Omental fat pad (tissue), 4 donors: ENCODE measurements around the gene PIGQ. TPM values are rescaled to one million over a fixed set of nuclear protein-coding genes. Genes with fewer than 3 reads are reported as not detected.

Source experiments
- ATAC-seq: fragments of 150-250 bp; one replicate; pipeline ENCODE4 v1.9.1; 2016; ENCODE audit warnings: mild to moderate bottlenecking, moderate library complexity; ENCODE audit not compliant: low FRiP score
- DNase-seq: peaks from one replicate; pipeline ENCODE4 v3.0.0-alpha.2; 2019; ENCODE audit warnings: low spot score
- total RNA-seq, 4 donors: library from RNA; depleted of rRNA; stranded (reverse); fragments of >200 nt; gene quantifications; one replicate each; pipeline ENCODE4 v1.1.0, GENCODE V29; 2016
- TF ChIP-seq, protein P1 (sequence below), 3 donors: fragments of 450-650 bp; IDR thresholded peaks; one replicate each; pipeline ENCODE4 v1.5.1; 2016 to 2017; ENCODE audit warnings: antibody characterized with exemption in 3 of 3, mild to moderate bottlenecking in 3 of 3, moderate library complexity in 2 of 3

PIGQ gene
- total RNA-seq, 4 donors from 2014 or later = 22.0 to 25.1 (median 23.8) TPM

DNA sequence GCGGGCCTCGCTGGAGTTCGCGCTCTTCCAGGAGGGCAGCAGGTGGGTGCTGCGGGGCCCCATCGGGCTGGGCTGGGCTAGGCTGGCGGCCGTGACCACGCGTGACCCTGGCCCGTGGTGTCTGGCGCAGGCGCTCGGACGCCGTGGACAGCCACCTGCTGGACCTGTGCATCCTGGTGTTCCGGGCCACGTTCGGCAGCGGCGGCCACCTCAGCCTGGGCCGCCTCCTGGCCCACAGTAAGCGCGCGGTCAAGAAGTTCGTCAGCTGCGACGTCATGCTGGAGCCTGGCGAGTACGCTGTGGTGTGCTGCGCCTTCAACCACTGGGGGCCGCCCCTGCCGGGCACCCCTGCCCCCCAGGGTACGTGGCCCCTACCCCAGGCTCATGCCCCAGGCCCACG, 17.6 kb upstream of the PIGQ start:
- TF ChIP-seq, protein P1, sequence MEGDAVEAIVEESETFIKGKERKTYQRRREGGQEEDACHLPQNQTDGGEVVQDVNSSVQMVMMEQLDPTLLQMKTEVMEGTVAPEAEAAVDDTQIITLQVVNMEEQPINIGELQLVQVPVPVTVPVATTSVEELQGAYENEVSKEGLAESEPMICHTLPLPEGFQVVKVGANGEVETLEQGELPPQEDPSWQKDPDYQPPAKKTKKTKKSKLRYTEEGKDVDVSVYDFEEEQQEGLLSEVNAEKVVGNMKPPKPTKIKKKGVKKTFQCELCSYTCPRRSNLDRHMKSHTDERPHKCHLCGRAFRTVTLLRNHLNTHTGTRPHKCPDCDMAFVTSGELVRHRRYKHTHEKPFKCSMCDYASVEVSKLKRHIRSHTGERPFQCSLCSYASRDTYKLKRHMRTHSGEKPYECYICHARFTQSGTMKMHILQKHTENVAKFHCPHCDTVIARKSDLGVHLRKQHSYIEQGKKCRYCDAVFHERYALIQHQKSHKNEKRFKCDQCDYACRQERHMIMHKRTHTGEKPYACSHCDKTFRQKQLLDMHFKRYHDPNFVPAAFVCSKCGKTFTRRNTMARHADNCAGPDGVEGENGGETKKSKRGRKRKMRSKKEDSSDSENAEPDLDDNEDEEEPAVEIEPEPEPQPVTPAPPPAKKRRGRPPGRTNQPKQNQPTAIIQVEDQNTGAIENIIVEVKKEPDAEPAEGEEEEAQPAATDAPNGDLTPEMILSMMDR (IDR thresholded peaks at IDR 0.05) = no peak
- ATAC-seq (no peak), DNase-seq (no peak)

DNA sequence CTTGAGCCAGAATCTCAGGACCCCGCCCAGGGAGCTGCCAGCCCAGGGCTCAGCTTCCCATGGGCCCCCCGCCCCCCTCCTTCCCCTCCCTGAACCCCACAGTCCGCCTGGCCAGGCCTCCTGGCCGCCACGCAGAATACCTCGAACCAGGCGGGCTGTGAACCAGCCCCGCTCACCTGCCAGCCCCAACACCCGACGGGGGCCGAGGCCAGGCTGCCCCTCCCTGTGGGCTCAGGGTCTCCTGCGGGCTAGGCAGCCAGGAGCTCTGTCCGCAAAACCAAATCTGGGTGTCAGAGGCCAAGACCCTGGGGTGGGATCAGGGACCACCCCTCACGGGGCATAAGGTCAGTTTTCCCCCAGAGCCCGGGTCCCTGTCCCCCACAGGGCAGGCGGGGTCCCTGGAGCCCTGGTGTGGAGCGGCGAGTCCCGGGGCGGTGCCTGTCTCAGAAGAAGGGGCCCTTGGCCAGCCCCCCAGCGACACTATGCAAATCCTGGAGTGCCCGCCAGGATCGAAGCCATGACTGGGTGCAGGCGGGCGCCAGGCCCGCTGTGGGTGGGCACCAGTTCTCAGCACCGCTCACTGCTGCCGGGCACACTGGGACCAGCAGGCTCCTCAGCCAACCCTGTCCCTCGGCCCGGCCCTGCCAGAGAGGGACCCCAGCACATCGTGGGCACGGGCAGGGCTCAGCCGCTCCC, 16.0 kb upstream of the PIGQ start:
- TF ChIP-seq, protein P1 (IDR thresholded peaks at IDR 0.05) = no peak
- no peak for ATAC-seq
- DNase-seq = no peak

DNA sequence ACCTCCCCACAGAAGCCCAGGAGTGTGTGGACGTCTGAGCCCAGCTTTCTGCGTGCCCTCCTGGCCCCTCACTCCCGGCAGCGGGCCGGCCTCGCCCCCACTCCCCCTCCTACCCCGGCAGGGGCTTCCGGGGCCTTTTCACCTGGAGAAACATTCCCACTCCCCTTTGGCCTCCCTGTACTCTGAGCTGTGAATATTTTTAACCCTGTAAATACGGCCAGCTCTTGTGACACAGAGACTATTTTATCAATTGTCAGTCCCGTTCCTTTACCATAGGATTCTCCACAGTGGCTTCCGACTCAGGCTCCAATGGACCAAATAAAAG, 15.5 kb upstream of the PIGQ start:
- TF ChIP-seq, protein P1 (IDR thresholded peaks at IDR 0.05) = no peak
- ATAC-seq = no peak
- DNase-seq = no peak

DNA sequence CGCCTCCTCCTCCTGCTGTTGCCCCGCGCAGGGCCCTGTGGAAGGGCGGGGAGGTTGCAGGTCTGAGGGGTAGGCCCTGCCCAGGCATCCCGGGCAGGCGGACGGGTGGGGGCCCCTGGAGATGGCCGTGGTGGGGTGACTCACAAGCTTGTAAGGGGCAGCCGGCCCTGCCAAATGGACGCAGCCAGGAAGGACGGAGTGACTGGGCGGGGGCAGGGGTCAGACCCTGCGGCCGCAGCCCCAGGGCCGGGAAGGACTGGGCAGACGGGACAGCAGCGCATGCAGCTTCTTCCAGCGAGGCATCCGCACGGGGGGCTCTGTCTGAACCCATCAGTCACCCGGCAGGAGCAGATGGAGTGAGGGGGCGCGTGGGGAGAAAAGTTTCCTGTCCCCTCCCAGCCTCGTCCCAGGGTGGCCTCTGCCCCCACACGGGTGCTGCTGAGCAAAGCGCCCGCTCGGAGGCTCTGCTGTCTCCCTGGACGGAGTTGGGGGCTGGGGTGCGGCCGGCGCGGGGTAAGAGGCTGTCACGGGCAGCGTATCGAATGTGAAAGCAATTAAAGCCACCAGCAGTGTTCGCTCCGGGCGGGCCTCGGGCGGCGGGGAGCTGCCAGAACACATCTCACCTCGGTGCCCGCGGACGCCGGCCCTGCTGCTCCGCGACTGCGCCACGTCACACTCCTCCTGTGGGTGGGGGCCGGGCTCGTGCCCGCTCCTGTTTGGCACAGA, 15.0 kb upstream of the PIGQ start:
- TF ChIP-seq, protein P1 (IDR thresholded peaks at IDR 0.05) = no peak
- DNase-seq (no peak), ATAC-seq (no peak)

DNA sequence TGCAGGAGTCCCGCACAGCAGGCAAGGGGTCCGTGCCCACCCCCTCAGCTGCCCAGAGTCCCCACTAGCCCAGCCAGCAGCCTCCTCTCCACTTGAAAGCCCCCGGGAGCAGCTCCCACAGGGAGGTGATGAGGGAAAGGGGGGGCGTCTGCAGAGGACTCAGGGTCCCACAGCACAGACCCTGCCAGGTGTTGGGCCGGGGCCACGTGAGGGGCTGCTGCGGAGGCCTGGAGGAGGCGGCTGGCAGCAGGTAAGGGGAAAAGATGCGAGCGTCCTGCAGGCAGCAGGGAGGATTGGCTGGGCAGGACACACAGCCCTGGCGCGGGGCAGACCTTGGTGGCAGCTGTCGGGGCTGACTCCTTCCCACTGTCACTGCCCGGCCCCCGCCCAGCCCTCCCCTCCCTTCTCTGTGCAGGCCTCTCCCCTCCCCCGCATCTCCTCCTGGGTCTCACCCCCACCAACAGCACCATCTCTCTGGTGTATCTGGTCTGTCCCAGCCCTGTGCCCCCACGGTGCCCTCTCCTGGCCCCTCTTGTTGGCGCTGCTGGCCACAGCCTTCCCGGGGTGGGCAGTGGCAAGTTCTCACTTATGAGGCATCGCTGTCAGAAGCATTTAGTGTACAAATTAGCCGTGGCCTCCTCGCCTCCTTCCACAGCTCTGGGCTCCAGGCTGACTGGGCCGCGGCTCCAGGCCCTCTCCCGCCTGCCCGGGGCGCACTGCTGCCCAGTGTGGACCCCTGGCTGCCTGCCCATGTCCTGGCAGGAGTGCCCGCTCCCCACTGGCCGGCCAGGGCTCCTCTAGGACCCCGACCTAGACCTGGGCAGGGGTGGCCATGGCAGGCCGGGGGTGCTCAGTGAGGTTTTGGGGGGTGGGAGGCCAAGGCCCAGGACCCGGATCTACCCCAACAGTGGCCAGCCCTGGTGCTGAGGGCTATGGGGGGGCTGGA, 14.0 kb upstream of the PIGQ start:
- TF ChIP-seq, protein P1 (IDR thresholded peaks at IDR 0.05) = no peak
- no peak for ATAC-seq
- DNase-seq = no peak

DNA sequence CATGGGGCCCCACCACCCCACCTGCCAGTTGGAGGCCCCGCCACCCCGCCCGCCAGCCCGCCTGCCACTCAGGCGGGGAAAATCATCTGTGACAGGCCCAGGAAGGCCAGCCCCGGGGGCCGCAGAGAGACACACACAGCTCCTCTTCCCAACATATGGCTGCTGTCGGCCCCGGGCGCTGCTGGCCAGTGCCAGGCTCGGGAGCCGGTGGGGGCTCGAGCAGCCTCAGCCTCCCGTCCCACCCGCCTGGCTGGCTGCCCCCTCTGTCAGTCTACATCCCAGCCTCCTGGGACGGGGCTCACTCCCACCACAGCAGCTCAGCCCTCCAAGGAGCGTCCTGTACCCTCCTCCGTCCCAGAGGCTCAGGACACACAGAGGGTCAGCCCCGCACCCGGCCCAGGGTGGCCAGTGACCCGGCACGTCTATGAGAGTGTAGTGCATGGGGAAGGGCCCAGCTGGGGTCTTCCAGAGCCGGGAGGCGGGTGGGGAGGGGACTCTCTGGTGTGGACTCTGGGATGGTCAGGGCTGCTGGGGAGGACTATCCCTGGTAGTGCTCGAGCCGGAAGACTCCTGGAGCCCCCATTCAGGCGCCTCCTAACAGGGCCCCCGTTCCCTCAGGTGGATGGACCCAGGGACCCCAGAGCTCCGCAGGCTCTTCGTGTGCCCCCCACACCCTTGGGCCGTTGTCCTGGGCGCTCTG, 13.1 kb upstream of the PIGQ start:
- TF ChIP-seq, protein P1 (IDR thresholded peaks at IDR 0.05) = no peak
- DNase-seq = no peak
- no peak for ATAC-seq
